ENCODE measurements around the gene WWC1.

Gene WWC1

GRCh38 chr5:168365581-168366081 is 74.2 kb downstream of the WWC1 start:
- TF ChIP-seq CTCF (IDR thresholded peaks at IDR 0.05; ENCODE audit: low read depth, low read length): 0 out of 2 replicates have a peak, but pooled peaks have one; percentile 11

GRCh38 chr5:168366116-168366515 is 74.7 kb downstream of the WWC1 start:
- peak overlapping the region; percentile 11 for H3K4me3 ChIP-seq (ENCODE audit: low read depth, low read length)
- TF ChIP-seq CTCF (IDR thresholded peaks at IDR 0.05; ENCODE audit: low read depth, low read length): no peak

More at GRCh38 chr5:168365581-168366081, 74.2 kb downstream of the WWC1 start:
- H3K4me3 ChIP-seq (ENCODE audit: low read depth, low read length): peak overlapping the region; percentile 13

- H3K4me3 ChIP-seq (ENCODE audit: low read depth, low read length): no peak overlapping the region
- no peak for TF ChIP-seq CTCF (IDR thresholded peaks at IDR 0.05; ENCODE audit: low read depth, low read length)
Measured at GRCh38 chr5:168368854-168369253, 77.4 kb downstream of the WWC1 start.

- H3K4me3 ChIP-seq (ENCODE audit: low read depth, low read length): no peak overlapping the region
- no peak for TF ChIP-seq CTCF (IDR thresholded peaks at IDR 0.05; ENCODE audit: low read depth, low read length)
Measured at GRCh38 chr5:168370831-168371230, 79.4 kb downstream of the WWC1 start.

GRCh38 chr5:168372356-168372946 is 81.0 kb downstream of the WWC1 start:
- no peak for TF ChIP-seq CTCF (IDR thresholded peaks at IDR 0.05; ENCODE audit: low read depth, low read length)
- no peak overlapping the region for H3K4me3 ChIP-seq (ENCODE audit: low read depth, low read length)

- TF ChIP-seq CTCF (IDR thresholded peaks at IDR 0.05; ENCODE audit: low read depth, low read length): no peak
- H3K4me3 ChIP-seq (ENCODE audit: low read depth, low read length): no peak overlapping the region
Measured at GRCh38 chr5:168374532-168374931, 83.1 kb downstream of the WWC1 start.

- H3K4me3 ChIP-seq (ENCODE audit: low read depth, low read length): no peak overlapping the region
- TF ChIP-seq CTCF (IDR thresholded peaks at IDR 0.05; ENCODE audit: low read depth, low read length): no peak
Measured at GRCh38 chr5:168375214-168375613, 83.8 kb downstream of the WWC1 start.
